HepG2 (cell line): ENCODE results near the gene COX7C.

Experiments
- GTF2F1 ChIP-seq: fragments of 150-350 bp; IDR thresholded peaks from 2 replicates; pipeline ENCODE4 v1.6.1; 2014; ENCODE audit warnings: low read length
- HIC2 ChIP-seq: sonication (generic); formaldehyde crosslinking; IDR thresholded peaks from 2 replicates; pipeline ENCODE4 v1.9.0; 2022; ENCODE audit warnings: low read depth, missing genetic modification reagents
- TAF1 ChIP-seq: sonication (generic); formaldehyde crosslinking; IDR thresholded peaks from 2 replicates; pipeline ENCODE4 v1.4.0; 2020; ENCODE audit warnings: missing genetic modification reagents
- TBX2 ChIP-seq: sonication (generic); formaldehyde crosslinking; IDR thresholded peaks from 2 replicates; pipeline ENCODE4 v1.5.0; 2020; ENCODE audit warnings: missing genetic modification reagents, mild to moderate bottlenecking, borderline replicate concordance
- ZNF224 ChIP-seq: sonication (generic); formaldehyde crosslinking; IDR thresholded peaks from 2 replicates; pipeline ENCODE4 v1.5.0; 2020; ENCODE audit warnings: mild to moderate bottlenecking, missing genetic modification reagents
- ZNF292 ChIP-seq: sonication (generic); formaldehyde crosslinking; IDR thresholded peaks from 2 replicates; pipeline ENCODE4 v1.8.1; 2022; ENCODE audit warnings: mild to moderate bottlenecking, low read depth, missing genetic modification reagents, borderline replicate concordance
- ZNF580 ChIP-seq: IDR thresholded peaks from 2 replicates; pipeline ENCODE4 v1.6.1; 2016; ENCODE audit warnings: low read depth, borderline replicate concordance
- TF ChIP-seq, protein P1 (sequence below): sonication (generic); formaldehyde crosslinking; IDR thresholded peaks from 2 replicates; pipeline ENCODE4 v1.5.1; 2020; ENCODE audit warnings: mild to moderate bottlenecking, missing genetic modification reagents, borderline replicate concordance
- TF ChIP-seq, protein P2 (sequence below): sonication (generic); formaldehyde crosslinking; IDR thresholded peaks from 2 replicates; pipeline ENCODE4 v1.5.0; 2020; ENCODE audit warnings: mild to moderate bottlenecking, missing genetic modification reagents, moderate library complexity

GRCh38 chr5:86623785-86624483, 6.2 kb downstream of the COX7C start:
- TF ChIP-seq GTF2F1 (no peak), ZNF224 (CRISPR knock-in tag) (no peak), TAF1 (no peak), HIC2 (no peak), ZNF580 (CRISPR knock-in tag) (no peak), ZNF292 (CRISPR knock-in tag) (no peak), TBX2 (CRISPR knock-in tag) (no peak)
- TF ChIP-seq, protein P1, sequence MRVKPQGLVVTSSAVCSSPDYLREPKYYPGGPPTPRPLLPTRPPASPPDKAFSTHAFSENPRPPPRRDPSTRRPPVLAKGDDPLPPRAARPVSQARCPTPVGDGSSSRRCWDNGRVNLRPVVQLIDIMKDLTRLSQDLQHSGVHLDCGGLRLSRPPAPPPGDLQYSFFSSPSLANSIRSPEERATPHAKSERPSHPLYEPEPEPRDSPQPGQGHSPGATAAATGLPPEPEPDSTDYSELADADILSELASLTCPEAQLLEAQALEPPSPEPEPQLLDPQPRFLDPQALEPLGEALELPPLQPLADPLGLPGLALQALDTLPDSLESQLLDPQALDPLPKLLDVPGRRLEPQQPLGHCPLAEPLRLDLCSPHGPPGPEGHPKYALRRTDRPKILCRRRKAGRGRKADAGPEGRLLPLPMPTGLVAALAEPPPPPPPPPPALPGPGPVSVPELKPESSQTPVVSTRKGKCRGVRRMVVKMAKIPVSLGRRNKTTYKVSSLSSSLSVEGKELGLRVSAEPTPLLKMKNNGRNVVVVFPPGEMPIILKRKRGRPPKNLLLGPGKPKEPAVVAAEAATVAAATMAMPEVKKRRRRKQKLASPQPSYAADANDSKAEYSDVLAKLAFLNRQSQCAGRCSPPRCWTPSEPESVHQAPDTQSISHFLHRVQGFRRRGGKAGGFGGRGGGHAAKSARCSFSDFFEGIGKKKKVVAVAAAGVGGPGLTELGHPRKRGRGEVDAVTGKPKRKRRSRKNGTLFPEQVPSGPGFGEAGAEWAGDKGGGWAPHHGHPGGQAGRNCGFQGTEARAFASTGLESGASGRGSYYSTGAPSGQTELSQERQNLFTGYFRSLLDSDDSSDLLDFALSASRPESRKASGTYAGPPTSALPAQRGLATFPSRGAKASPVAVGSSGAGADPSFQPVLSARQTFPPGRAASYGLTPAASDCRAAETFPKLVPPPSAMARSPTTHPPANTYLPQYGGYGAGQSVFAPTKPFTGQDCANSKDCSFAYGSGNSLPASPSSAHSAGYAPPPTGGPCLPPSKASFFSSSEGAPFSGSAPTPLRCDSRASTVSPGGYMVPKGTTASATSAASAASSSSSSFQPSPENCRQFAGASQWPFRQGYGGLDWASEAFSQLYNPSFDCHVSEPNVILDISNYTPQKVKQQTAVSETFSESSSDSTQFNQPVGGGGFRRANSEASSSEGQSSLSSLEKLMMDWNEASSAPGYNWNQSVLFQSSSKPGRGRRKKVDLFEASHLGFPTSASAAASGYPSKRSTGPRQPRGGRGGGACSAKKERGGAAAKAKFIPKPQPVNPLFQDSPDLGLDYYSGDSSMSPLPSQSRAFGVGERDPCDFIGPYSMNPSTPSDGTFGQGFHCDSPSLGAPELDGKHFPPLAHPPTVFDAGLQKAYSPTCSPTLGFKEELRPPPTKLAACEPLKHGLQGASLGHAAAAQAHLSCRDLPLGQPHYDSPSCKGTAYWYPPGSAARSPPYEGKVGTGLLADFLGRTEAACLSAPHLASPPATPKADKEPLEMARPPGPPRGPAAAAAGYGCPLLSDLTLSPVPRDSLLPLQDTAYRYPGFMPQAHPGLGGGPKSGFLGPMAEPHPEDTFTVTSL (CRISPR knock-in tag) = no peak
- TF ChIP-seq, protein P2, sequence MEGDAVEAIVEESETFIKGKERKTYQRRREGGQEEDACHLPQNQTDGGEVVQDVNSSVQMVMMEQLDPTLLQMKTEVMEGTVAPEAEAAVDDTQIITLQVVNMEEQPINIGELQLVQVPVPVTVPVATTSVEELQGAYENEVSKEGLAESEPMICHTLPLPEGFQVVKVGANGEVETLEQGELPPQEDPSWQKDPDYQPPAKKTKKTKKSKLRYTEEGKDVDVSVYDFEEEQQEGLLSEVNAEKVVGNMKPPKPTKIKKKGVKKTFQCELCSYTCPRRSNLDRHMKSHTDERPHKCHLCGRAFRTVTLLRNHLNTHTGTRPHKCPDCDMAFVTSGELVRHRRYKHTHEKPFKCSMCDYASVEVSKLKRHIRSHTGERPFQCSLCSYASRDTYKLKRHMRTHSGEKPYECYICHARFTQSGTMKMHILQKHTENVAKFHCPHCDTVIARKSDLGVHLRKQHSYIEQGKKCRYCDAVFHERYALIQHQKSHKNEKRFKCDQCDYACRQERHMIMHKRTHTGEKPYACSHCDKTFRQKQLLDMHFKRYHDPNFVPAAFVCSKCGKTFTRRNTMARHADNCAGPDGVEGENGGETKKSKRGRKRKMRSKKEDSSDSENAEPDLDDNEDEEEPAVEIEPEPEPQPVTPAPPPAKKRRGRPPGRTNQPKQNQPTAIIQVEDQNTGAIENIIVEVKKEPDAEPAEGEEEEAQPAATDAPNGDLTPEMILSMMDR (CRISPR knock-in tag) = no peak
